Measurements from ENCODE around the gene TRMT61A.

TRMT61A gene

DNA sequence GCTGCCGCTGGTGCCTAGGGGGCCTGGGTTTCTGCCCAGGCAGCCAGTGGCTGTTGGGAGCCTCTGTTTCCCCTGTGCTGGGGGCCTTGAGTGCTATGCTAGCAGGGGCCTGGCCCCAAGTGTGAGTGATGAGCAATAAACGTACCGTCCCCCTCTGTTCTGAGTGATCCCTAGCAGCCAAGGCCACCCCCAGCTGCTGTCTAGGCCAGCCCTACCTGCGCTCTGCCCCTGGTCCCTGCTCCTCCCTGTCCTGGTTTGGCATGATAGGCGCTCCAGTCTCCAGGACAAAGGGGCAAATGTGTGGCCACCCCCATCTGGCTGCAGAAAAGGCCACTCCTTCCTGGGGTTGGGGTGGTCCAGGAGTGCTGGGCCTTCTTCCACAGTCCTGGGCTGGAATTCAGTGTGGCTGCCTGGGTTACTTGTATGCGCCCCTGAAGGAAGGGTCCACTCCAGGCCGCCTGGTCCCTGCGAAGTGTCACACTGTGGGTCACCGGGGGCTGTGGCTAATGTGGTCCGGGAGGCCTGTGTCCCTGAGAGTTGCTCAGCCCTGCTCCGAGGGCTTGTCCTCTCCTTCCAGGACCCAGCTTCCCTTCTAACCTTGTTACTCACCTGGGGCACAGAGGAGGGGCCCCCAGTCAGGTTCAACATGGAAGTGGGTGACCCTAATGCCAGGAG, 7.0 kb downstream of the TRMT61A start:
- DNase-seq = no peak

DNA sequence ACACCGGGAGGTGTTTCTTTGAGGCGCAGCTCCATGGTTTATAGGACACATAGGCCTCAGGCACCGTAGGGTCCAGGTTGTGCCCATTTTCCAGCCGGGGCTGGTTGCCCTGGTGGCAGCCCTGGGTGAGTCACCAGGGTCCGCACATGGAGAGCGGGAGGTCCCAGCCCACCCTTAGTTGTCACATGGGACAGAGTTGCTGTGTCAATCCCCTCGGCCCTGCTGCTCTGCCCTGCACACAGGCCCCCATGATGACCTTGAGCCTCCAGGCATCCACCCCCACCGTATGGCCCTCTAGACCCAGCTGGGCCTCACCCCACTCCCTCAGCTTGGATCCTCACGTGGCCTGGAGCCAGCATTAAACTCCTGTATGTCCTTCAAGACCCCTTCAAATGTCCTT, 7.7 kb downstream of the TRMT61A start:
- DNase-seq = no peak

DNA sequence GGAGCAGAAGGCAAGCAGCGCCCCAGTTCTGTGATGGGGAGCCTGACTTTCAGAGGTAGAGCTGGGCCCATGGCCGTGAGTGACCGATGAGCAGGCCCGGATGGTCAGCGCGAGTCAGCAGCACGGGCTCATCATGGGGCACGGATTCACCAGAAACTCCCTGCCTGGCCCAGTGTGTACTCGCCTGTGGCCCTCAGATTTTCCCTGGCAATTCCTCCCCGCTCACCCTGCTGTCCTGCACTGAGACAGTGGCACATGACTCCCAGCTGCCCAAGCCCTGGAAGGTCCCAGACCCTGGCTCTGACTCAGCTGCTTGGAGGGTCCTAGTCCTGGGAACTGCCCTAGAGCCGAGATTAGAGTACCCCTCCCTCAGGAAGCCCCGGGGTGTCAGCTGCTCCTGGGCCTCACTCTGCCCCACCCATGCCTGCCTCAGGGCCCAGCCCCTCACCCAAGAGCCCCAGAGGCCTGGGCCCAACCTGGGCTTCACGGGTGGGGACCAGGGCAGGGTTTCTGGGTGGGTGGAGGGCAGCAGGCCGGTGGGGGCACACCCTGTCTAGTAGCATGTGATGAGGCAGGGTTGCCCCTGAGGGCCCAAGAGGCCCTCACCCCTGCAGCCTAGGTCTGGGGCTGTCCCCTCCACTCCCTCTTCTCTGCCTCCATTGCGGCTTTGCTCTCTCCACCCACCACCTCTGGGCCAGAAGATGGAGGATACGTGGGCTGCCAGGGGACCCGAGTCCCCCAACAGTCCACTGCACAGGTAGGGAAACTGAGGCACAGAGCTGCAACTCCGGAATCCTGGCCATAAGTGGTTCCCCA, 8.4 kb downstream of the TRMT61A start:
- no peak for DNase-seq

DNA sequence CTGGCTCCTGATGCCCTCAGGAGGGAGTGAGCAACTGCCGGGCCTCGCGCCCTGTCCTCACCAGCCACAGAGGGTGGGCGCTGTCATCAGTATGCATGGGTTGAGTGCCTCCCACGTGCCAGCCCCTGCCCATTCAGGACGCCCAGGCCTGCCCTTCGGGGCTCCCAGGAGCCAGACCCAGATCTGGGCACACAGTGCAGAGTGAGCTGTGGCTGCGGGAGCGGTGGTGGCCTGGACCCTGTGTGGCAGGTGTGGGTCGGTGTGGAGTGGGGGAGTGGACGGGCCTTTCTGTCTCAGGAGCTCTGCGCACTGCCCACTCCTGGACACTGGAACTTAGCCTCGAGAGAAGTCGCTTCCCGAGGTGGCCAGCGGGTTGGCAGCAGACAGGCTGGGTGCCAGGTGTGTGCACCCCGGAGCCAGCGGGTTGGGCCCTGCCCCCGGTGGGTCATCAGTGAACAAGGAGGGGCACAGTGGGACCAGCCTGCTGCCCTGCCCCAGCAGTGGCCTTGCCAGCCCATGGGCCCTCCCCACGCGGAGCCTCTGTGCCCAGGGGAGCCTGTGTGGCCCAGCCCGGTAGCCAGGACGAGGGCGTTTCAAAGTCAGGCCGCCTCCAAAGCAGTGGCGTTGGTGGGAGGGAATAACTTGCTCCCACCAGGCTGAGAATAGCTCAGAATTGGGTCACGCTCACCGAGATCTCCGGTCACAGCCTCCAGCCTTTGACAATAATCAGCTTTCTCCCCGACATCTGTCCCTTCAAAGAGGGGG, 9.5 kb downstream of the TRMT61A start:
- DNase-seq = no peak

DNA sequence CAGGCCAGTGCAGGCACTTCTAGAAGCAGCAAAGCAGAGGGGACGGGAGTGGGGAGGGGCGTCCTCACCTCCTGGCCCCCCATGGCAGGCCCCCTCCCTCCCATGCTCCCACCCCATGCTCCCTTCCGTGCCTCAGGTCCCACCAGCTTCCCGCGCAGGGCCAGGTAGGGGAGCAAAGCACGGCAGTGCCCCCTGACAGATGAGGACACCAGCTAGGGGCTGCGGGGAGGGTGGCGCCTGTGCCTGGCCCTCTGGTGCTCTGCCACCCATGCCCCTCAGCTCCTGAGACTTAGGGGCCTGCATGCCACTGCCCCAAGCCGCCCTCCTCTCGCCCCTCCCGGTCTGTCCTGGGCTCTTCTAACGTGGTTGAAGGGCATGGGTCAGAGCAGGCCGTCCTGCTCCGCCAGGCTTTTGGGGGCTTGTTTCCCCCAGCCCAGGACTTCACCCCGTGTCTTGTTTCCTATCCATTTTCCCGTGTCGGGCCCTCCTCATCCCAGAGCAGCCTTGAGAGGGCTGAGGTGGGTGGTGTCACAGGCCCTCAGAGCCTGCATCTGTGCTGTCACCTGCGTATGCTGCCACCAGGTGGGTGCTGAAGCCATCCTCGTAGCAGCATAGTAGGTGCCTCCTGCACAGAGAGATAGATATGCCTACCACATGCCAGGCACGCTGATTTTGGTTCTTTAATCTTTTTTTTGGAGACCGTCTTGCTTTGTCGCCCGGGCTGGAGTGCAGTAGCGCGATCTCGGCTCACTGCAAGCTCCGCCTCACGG, 10.2 kb downstream of the TRMT61A start:
- DNase-seq = no peak

DNA sequence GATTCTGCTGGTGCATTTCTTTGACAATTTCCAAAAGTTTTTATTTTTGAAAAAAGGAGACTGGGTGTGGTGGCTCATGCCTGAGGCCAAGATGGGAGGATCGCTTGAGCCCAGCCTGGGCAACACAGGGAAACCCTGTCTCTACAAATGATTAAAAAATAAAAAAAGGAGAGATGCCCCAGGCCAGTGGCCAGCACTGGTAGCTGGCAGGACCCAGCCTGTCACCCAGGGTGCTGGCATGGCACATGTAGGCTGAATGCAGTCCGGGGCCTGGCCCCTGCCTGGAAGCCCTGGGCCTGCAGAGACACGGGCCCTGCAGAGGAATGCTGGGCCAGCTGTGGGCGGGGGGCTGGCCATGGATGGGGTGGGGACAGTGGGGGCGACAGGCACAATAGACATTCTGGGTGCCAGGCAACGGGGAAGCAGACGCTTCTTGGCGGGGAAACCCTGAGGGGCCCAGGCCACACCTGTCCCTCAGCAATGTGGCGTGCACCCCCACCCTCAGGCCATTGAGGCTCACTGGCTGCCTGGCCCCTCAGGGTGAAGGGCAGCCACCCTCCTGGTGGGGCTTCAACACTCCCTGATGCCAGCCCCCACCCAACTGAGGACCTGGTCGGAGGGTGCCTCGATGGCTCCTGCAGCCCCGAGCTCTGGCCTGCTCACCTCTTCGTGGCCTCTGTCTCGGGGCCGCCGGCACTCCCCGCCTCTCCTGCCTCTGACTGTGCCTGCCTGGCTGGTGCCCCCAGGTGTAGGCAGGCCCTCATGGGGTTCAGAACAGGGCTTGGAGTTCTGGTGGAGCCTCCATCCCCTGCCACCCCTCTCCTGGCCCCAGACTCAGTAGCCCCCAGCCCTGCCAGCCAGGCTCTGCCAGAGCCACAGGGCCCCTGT, 12.1 kb downstream of the TRMT61A start:
- DNase-seq = no peak

DNA sequence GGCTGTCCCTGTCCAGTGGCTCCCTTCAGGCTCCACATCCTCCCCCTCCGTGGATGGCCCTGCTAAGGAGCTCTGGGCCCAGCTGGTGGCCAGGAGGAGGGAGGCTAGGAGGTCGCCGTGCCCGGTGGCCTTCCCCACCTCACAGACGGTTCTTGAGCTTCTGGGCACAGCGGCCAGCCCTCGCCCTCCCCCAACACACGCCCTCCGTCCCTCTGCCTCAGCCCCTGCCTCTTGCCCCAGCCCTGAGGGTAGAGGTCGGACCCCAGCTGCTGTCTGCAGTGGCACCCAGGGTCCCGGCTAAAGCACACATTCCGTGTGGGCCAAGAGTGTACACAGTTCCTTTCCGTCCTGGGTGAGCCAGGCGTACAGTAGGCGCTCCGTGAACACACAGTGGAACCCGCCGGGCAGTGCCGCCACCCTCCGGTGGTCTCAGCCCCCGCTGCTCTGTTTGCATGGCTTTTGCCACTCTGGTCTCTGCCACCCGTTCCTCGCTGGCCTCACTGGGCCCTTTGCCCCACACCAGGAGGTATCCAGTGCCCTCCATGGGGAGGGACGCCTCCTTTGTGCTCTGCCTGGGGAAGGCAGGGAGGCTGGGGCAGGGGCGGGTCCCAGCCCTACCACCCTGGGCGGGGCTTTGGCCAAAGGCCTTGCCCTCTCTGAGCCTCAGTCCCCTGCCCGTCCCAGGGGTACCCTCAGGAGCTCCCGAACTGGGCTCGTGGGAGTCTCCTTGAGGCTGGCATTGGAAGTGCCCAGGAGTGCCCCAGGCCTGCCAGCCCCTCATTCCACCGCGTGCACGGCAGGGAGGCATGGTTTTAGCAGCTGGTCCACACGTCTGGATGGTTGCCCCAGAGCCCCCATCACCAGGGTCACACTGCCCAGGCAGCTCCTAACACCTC, 13.0 kb downstream of the TRMT61A start:
- DNase-seq = no peak

DNA sequence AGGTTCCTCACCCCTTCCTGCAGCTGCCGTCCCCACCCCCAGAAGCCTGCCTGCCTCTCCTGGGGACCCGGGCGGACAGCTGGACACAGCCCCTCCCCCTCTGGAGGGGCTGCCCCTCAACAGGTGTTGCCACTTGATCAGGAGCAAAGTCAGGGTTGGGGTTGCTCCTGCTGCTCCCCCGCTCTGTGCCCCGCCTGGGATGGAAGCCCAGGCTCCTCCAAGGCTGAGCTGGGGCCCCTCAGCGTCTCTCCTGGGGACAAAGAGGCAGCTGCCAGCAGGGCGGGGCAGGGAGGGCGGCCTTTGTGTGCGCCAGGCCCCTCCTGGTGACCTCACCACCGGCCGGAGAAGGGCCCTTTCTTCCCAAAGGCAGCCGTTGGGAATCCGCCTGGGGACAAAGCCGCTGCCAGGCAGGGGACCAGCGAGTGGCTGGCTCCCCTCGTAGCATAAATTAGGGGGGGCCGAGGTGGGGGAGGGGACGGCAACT, 13.7 kb downstream of the TRMT61A start:
- no peak for DNase-seq

DNA sequence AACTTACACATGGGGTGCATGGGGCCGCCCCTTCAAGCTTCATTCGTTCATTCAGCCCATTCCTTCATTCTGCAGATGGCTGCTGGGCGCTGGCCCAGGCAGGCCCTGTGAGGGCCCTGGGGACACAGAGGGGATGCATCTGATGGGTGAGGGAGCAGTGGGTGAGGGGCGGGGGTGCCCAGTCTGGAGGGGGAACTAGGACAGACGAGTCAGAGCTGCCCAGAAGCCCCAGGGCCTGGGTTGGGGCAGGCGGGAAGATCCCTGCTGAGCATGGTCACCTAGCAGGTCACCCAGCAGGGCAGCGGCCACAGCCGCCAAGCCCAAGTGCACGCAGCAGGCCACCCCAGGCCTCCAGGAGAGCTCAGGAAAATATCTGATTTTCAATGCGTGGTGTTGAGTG, 14.1 kb downstream of the TRMT61A start:
- DNase-seq = no peak

DNA sequence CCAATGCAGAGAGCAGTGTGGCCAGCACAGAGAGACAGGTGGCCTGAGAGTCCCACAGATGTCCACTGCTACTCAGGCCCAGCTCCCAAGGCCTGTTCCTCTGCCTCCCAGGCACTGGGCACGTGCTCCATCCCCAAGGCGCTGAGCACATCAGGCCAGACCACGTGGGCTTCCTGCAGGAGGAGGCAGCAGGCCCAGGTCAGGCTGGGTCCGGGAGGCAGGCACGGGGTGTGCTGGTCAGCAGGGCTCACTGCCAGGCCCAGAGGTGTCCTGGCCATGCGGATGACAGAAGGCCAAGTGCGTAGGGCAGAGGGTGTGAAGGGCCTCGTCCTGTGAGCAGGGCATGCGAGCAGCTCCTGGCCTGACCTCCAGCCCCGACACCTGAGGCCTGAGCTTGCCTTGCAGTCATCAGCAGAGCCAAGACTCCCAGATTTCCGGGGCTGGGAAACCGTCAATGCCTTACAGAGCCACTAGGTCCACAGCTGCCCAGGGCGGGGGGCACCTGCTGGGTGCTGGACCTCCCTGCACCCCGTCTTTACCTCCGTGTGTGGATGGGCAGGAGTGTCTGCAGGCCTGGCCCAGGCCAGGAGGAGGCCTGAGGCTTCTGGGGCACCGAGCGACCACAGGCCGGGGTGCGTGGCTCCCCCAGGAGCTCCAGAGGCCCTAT, 14.9 kb downstream of the TRMT61A start:
- DNase-seq = no peak

DNA sequence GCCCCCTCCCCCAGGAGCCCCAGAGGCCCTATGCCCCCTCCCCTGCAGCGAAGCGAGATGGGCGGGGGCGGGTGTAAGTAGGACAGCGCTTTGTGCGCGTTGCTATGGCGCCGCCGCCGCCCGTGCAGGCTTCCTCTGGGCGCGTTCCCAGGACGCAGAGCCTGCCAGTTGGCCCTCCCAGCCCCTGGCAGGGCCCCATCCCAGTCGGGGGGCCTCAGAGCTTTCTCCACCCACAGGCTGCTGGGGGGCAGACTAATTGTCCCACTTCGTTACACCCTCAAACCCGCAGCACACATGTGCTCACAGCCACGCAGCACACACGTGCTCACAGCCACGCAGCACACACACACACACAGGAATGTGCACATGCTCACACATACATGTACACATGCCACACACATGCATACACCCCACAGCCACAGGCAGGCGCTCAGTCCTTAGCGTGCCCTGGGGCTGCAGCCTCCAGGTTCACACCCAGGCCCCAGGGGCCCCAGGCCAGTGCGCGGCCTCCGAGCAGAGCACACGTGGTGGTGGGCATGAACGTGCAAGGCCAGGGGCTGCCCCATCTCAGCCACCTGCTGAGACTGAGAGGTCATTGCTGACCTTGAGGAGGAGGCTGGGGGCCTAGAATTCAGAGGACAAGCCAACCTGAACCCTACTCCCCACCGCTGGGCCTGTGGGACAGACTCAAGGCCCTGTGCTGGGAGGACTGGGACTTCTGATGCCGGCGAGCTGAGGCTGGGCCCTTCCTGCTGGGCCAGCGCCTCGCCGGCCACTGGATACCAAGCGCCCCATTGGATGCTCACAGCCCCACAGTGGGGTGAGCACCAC, 15.6 kb downstream of the TRMT61A start:
- DNase-seq = no peak

DNA sequence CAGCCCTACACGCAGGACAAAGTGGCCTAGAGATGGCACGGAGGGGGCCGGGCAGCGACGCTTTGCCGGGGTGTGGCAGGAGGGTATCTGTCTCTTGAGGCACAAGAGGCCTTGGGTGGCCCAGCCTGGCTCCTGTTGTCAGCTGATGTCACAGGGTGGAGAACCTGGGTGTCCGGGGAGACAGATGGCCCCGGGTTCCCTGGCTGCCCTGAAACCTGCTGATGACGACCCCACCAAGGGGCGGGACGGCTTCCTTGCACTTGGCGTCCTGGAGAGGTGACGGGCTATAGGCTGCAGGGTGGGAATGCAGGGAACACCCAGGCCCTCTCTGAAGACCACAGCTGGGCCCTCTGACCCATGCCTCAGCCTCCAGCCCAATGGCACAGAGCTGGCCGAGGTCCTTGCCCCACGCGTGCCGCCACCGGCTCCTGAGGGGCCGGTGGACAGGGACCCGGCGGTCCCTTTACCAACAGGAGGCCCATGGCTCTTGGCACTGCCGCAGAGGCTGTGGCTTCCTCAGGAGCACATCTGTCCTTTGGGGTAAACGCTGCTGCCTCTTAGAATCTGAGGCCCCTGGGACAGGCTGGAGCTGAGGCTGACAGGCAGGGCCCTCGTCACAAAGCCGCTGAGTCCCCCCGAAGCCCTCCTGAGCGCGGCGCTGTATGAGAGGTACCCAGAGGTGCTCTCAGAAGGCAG, 16.4 kb downstream of the TRMT61A start:
- no peak for DNase-seq

DNA sequence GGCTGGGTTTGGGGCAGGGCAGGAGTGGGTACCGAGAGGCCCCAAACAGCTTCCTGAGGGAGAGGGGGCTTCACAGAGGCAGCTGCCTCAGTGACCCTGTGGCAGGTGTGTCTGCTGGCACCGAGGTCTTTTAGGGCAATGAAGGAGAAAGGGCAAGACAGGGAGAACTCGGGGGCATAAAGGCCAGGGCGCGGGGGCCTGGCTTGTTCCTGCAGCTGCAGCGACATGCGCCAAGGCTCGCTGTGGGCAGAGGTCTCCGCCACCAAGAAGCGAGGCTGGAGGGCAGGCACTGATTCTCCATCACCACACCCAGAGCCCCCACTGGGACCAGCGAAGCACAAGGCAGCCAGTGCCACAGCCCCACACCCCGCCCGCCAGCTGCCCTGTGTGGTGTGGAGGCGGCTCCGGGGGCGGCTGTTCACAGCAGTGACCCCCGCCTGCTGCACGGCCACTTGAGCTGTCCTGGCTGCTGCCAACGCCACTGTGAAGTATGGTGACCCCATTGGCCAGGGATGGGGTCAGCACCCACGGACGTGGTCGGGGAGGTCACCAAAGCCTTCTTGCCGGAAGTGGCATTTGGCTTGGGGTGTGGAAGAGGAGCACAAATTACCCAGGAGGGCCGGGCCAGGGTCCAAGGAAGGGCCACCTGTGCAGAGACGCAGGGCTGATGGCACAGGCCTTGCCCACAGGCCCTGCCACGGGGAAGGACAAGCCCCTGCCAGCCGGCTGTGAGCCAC, 17.1 kb downstream of the TRMT61A start:
- no peak for DNase-seq

DNA sequence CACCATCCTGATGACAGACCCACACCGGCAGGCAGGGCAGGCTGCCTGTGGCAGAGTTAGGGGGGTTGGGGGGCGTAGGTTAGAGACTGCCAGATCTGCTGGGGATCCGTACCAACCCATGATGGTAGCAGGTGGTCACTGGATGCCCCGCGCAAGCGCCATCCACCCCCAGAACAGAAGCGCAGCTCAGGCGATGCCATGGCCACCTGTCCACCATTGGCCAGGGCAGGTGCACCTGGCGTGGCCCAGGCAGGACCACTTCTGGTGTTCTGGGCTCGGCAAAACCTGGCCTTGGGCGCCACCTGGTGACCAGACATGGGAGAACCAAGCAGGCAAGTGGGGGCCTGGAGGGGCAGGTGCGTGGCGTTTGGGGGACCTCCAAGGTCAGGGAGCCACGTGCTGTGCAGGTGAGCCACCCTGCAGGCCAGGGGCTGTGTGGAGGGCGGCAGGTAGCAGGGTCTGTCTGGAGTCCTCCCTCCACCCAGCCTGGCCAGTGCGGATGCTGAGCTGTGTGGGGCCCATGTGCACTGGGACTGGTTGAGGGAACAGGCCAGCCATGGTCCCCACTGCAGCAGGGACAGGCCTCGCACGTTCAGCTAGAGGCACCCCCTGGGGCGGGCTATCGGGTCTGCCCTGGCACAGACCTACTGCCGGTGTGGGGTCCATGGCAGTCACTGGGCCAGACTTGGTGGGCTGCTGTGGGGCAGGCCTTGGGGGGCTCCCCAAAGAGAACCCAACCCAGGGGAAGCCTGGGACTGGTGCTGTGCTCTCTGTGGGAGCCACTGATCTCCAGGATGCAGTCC, 17.9 kb downstream of the TRMT61A start:
- peak; percentile 85 for DNase-seq

DNA sequence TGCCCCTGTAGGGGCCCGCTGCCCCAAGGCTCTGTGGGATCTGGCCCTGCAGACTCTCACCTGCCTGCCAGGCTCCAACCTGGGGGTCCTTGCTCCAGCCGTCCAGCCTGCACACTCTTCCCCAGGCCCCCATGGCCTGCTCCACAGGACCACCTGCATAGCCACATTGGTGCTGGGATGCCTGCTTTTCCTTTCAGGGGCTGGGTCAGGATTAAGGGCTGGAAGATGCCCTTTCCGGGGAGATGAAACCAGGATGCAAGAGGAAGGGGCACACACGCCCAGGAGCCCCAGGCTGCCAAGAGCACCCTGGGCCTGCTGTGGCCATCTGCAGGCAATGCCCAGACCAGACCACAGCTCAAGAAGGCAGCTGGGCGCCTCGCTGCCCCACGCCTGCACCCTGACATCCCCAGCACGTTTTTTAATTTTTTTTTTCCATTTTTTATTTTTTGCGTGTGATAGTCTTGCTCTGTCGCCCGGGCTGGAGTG, 18.5 kb downstream of the TRMT61A start:
- DNase-seq = no peak

DNA sequence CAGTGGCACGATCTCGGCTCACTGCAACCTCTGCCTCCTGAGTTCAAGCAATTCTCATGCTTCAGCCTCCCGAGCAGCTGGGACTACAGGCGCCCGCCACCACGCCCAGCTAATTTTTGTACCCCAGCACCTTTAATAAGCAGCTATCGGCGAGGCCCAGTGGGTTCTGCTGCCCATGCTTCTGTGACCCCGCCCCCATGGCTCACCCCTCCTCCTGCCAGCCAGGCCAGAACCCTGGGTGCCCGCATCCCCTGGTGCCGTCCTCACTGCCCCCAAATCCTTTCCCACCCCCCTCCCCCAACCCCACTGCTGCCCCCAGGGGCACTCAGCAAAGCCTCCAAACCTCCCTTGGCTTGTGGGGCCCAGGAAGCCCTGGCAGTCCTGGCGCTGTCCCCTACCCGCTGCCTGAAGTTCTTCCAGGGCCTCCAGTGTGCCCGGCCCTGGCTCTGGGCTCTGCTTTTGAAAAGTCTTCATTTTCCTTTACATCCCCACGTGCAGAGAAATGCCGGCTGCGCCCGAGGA, 19.0 kb downstream of the TRMT61A start:
- DNase-seq = no peak

Measured in activated CD4-positive, alpha-beta T cell treated with anti-CD3 and anti-CD28 coated beads for 48 hours (primary cell).